CD14-positive monocyte (primary cell): ENCODE data around the gene LCN9. TPM values are rescaled to one million over a fixed set of nuclear protein-coding genes. Genes with fewer than 3 reads are reported as not detected.

Source experiments
- DNase-seq, 3 donors: peaks; one replicate each; pipeline ENCODE4 v3.0.0-alpha.2; 2011 to 2022
- H2AFZ ChIP-seq: 2 replicates; pipeline ENCODE4 v1.6.0; 2012; ENCODE audit warnings: mild to moderate bottlenecking, low read depth, low read length, inconsistent platforms; ENCODE audit not compliant: insufficient read depth, poor library complexity, severe bottlenecking
- H3K27ac ChIP-seq, 2 donors: 1 replicate in 1 of 2; 2 replicates in 1 of 2; pipeline ENCODE4 v1.5.1; 2012 to 2013; ENCODE audit warnings: low read length in 2 of 2, control low read depth in 1 of 2, inconsistent platforms in 1 of 2, low read depth in 1 of 2, mild to moderate bottlenecking in 1 of 2
- H3K27me3 ChIP-seq, 2 donors: one replicate each; pipeline versions ENCODE4 v1.6.0 to v1.6.1; 2011 to 2013; ENCODE audit warnings: low read length in 2 of 2; ENCODE audit not compliant: control insufficient read depth in 2 of 2, insufficient read depth in 2 of 2
- H3K36me3 ChIP-seq, 2 donors: replicated peaks in 1 of 2; 1 replicate in 1 of 2; 2 replicates in 1 of 2; pipeline versions ENCODE4 v1.5.1 to v1.6.1; 2012 to 2013; ENCODE audit warnings: low read length in 2 of 2, control low read depth in 1 of 2, inconsistent platforms in 1 of 2, mild to moderate bottlenecking in 1 of 2; ENCODE audit not compliant: insufficient read depth in 2 of 2, control insufficient read depth in 1 of 2
- H3K4me1 ChIP-seq, 2 donors: 1 replicate in 1 of 2; 2 replicates in 1 of 2; pipeline versions ENCODE4 v1.5.1 to v1.6.1; 2012 to 2013; ENCODE audit warnings: low read length in 2 of 2, control low read depth in 1 of 2, inconsistent platforms in 1 of 2, mild to moderate bottlenecking in 1 of 2, moderate library complexity in 1 of 2; ENCODE audit not compliant: insufficient read depth in 2 of 2, control insufficient read depth in 1 of 2
- H3K4me2 ChIP-seq: replicated peaks from 2 replicates; pipeline ENCODE3; 2012; ENCODE audit warnings: low read length, moderate library complexity, mild to moderate bottlenecking; ENCODE audit not compliant: poor library complexity, severe bottlenecking; ENCODE audit errors: extremely low read depth
- H3K4me3 ChIP-seq, 3 experiments: fragments of 200-600 bp in 1 of 3; sonication (generic) in 1 of 3; replicated peaks in 1 of 3; 1 replicate in 2 of 3; 2 replicates in 1 of 3; pipeline ENCODE4 v1.5.1; 2011 to 2013; ENCODE audit warnings: low read length in 3 of 3, mild to moderate bottlenecking in 3 of 3, control low read depth in 2 of 3, low read depth in 2 of 3, inconsistent platforms in 1 of 3, moderate library complexity in 1 of 3
- H3K79me2 ChIP-seq: 2 replicates; pipeline ENCODE4 v1.6.0; 2012; ENCODE audit warnings: mild to moderate bottlenecking, control low read depth, inconsistent platforms, low read length, moderate library complexity; ENCODE audit not compliant: insufficient read depth
- H3K9ac ChIP-seq: 2 replicates; pipeline ENCODE4 v1.6.0; 2017; ENCODE audit warnings: low read length, mild to moderate bottlenecking; ENCODE audit not compliant: insufficient read depth, poor library complexity, severe bottlenecking
- H3K9me3 ChIP-seq, 2 donors: replicated peaks in 1 of 2; 1 replicate in 1 of 2; 2 replicates in 1 of 2; pipeline versions ENCODE4 v1.5.1 to v1.6.1; 2012 to 2013; ENCODE audit warnings: low read length in 2 of 2, control low read depth in 1 of 2; ENCODE audit not compliant: control insufficient read depth in 1 of 2, insufficient read depth in 1 of 2
- H4K20me1 ChIP-seq: 2 replicates; pipeline ENCODE4 v1.6.0; 2012; ENCODE audit warnings: mild to moderate bottlenecking, low read length, control low read depth, moderate library complexity; ENCODE audit not compliant: insufficient read depth
- H3K27ac Mint-ChIP-seq, 7 donors: one replicate each; pipeline ENCODE4 v1.8.0; 2020; ENCODE audit warnings: mild to moderate bottlenecking in 7 of 7, mixed read lengths in 7 of 7, moderate library complexity in 6 of 7, inconsistent platforms in 2 of 7
- H3K27me3 Mint-ChIP-seq, 3 donors: one replicate each; pipeline ENCODE4 v1.8.0; 2021 to 2022; ENCODE audit warnings: low read depth in 3 of 3, mild to moderate bottlenecking in 3 of 3, mixed read lengths in 3 of 3, moderate library complexity in 3 of 3, inconsistent platforms in 1 of 3
- H3K36me3 Mint-ChIP-seq, 2 donors: one replicate each; pipeline ENCODE4 v1.8.0; 2020; ENCODE audit warnings: mixed read lengths in 2 of 2, inconsistent platforms in 1 of 2, mild to moderate bottlenecking in 1 of 2
- H3K4me1 Mint-ChIP-seq: one replicate; pipeline ENCODE4 v1.8.0; 2020; ENCODE audit warnings: mild to moderate bottlenecking, mixed read lengths
- H3K4me3 Mint-ChIP-seq, 2 donors: one replicate each; pipeline ENCODE4 v1.8.0; 2020; ENCODE audit warnings: mild to moderate bottlenecking in 2 of 2, mixed read lengths in 2 of 2, moderate library complexity in 1 of 2
- H3K9me3 Mint-ChIP-seq, 7 donors: one replicate each; pipeline ENCODE4 v1.8.0; 2020 to 2022; ENCODE audit warnings: mixed read lengths in 7 of 7, mild to moderate bottlenecking in 6 of 7, moderate library complexity in 6 of 7, inconsistent platforms in 2 of 7
- CTCF ChIP-seq: fragments of 200-600 bp; IDR thresholded peaks from one replicate; pipeline ENCODE4 v1.8.0; 2022; ENCODE audit warnings: antibody characterized with exemption, mild to moderate bottlenecking
- WGBS: methylation state at CpG from one replicate; pipeline ENCODE4 v1.1.5; 2013; ENCODE audit warnings: missing lambda C conversion rate; ENCODE audit not compliant: insufficient coverage; 5-methylcytosine and 5-hydroxymethylcytosine counted together
- intact Hi-C, 2 donors: fragments of 100-400 bp; cut with micrococcal nuclease; formaldehyde crosslinking; loops; one replicate each; pipeline versions ENCODE4 v1.15.0 to v1.15.1; 2023
- polyA plus RNA-seq, 3 donors: library from polyadenylated mRNA; depleted of rRNA in 1 of 3; unstranded in 2 of 3; stranded (reverse) in 1 of 3; fragments of 300-500 nt in 2 of 3; fragments of >200 nt in 1 of 3; fragmentation: Illumina TruSeq in 2 of 3; gene quantifications; 1 replicate in 2 of 3; 2 replicates in 1 of 3; pipeline ENCODE4 v1.2.3, GENCODE V29; 2012 to 2021

Gene LCN9
- polyA plus RNA-seq, 3 donors, result not detected

DNA sequence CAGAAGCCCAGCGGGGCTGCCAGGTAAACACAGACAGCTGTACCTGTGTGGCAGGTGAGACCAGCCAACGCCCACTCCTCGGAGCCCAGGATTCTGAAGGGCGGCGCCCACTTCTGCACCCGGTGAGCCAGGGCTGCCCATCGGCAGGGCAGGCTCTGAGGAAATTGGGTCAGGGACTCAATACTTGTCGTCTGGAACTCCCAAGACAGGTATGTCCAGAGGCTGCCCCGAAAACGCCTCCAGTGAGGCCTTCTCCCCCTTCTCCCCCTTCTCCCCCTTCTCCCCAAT is 43.6 kb upstream of the LCN9 start:
- Mint-ChIP-seq H3K27ac (no peak overlapping the region), H3K27me3 (peaks cover 0 to 4% (median 3%) of the 10 kb centered on the region in 3 donors), H3K4me3 (no peak overlapping the region), H3K4me1 (no peaks in the 10 kb centered on the region), H3K36me3 (no peaks in the 10 kb centered on the region), H3K9me3 (no peaks in the 10 kb centered on the region)
- H3K27ac ChIP-seq, result no peak overlapping the region
- H3K9ac ChIP-seq, result no peak overlapping the region
- H3K4me2 ChIP-seq, result no peak overlapping the region
- no peak overlapping the region for H2AFZ ChIP-seq
- no peak overlapping the region for H3K4me3 ChIP-seq
- H3K4me1 ChIP-seq, result no peaks in the 10 kb centered on the region
- no peaks in the 10 kb centered on the region for H4K20me1 ChIP-seq
- DNase-seq, result no peak
- 84% methylated on average over 10 of the region's 10 CpGs for WGBS
- intact Hi-C loops, result no loop called here
- H3K36me3 ChIP-seq, result no peaks in the 10 kb centered on the region
- no peaks in the 10 kb centered on the region for H3K79me2 ChIP-seq
- H3K9me3 ChIP-seq, result no peaks in the 10 kb centered on the region
- TF ChIP-seq CTCF, result no peak
- no peaks in the 10 kb centered on the region for H3K27me3 ChIP-seq

DNA sequence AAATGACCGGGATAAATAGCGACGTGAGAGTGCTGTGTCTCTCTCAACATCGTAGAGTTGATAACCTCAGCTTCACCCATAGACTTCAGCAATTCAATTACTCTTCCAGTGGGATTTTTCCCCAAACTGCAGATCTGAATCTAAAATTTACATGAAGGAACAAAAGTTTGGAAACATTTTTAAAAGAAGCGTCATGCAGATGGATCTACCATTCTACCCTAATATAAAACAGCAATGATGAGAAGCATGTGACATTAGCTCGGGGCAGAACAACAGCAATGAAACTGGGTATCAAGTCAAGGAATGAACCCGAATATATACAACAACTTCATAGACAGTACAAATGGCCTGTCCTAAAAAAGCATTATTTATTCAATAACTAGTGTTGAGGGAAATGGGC is 42.6 kb upstream of the LCN9 start:
- H3K4me1 ChIP-seq, result no peaks in the 10 kb centered on the region
- Mint-ChIP-seq H3K36me3 (no peaks in the 10 kb centered on the region), H3K4me1 (no peaks in the 10 kb centered on the region), H3K4me3 (no peak overlapping the region), H3K27ac (no peak overlapping the region), H3K27me3 (peaks cover 0 to 4% (median 3%) of the 10 kb centered on the region in 3 donors), H3K9me3 (no peaks in the 10 kb centered on the region)
- no peak overlapping the region for H3K9ac ChIP-seq
- no peaks in the 10 kb centered on the region for H3K79me2 ChIP-seq
- no peak overlapping the region for H3K4me3 ChIP-seq
- H3K27ac ChIP-seq, result no peak overlapping the region
- no peak overlapping the region for H3K4me2 ChIP-seq
- no peak overlapping the region for H2AFZ ChIP-seq
- H3K36me3 ChIP-seq, result no peaks in the 10 kb centered on the region
- TF ChIP-seq CTCF, result no peak
- intact Hi-C loops, result no loop called here
- H3K9me3 ChIP-seq, result no peaks in the 10 kb centered on the region
- WGBS, result 100% methylated on average over 1 of the region's 7 CpGs
- DNase-seq, result no peak
- no peaks in the 10 kb centered on the region for H4K20me1 ChIP-seq
- no peaks in the 10 kb centered on the region for H3K27me3 ChIP-seq
